ENCODE measurements around the gene RFC1. TPM values are rescaled to one million over a fixed set of nuclear protein-coding genes. Genes with fewer than 3 reads are reported as not detected.

The RFC1 gene
- total and polyA plus RNA-seq, 9 of the 15 experiments (the other 6 are each of a cell fraction or from before 2014, with no cell fraction given) = 16.8 to 85.6 (median 45.2) TPM

DNA sequence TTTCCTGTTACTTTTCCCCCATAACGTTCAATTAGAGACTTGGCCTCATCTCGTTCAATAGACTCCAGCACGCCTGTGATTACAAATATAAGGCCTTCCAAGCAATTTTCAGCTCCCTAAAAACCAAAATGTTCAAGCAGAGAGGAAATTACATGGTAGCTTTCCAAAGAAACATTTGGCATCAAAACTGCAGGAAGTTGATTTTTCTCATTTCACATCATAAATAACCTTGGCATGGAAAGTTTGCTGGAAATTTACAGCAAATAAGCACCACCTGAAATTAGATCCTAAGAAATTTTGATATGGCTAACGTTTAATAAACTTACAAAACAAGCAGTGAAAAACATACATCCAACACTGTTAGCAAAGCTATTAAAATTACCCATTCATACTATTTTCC lies 53.3 kb downstream of the RFC1 start:
- H3K27me3 ChIP-seq (ENCODE audit: control insufficient read depth in 2 of 2, insufficient read depth in 2 of 2, low read length in 2 of 2) = no peaks in the 10 kb centered on the region
- ATAC-seq (no peak), FAIRE-seq (no peak), DNase-seq (ENCODE audit: extremely low read depth in 1 of 4, low spot score in 3 of 4) (no peak)
- no peaks in the 10 kb centered on the region for H3K9me3 ChIP-seq (replicated peaks; ENCODE audit: control insufficient read depth, insufficient read depth, low read depth, low read length)
- no peaks in the 10 kb centered on the region for H4K20me1 ChIP-seq (replicated peaks; ENCODE audit: control insufficient read depth, insufficient read depth, low read length)
- no peaks in the 10 kb centered on the region for H3K9me1 ChIP-seq (ENCODE audit: control insufficient read depth, insufficient read depth, low read length)
- H3K36me3 ChIP-seq (ENCODE audit: control insufficient read depth, insufficient read depth, low read length) = peaks cover 86% of the 10 kb centered on the region
- H3K27ac ChIP-seq (ENCODE audit: extremely low read depth, low read depth, low read length) = no peak overlapping the region
- no peak overlapping the region for H3K9ac ChIP-seq (ENCODE audit: insufficient read depth in 1 of 2, low read depth in 2 of 2, low read length in 2 of 2)
- CTCF ChIA-PET (ENCODE audit: low intra/inter-chr PET ratio) = no interaction called here
- H3K4me3 ChIP-seq = no peak overlapping the region
- no peak overlapping the region for H2AFZ ChIP-seq (ENCODE audit: low read depth, low read length)
- no peaks in the 10 kb centered on the region for H3K4me1 ChIP-seq (replicated peaks in 1 of 2; ENCODE audit: control insufficient read depth in 2 of 2, insufficient read depth in 2 of 2, low read length in 2 of 2)
- no peaks in the 10 kb centered on the region; the same call in 2 of the 3 replicates for H3K79me2 ChIP-seq (ENCODE audit: control insufficient read depth, insufficient read depth, low read length)
- intact Hi-C loops (cut with micrococcal nuclease) (no loop called here), in situ Hi-C loops (cut with MboI) (no loop called here)
- POLR2A ChIA-PET = interaction anchor here (2.1 kb wide), 1 partner anchor 10 kb away, joined by 7 read pairs; no protein-coding TSS in a partner anchor
- WGBS (ENCODE audit: insufficient coverage, low coverage, missing lambda C conversion rate) = 50% methylated on average over 4 of the region's 4 CpGs
- no TSS peak for BruUV-seq (replicated peaks)
- H3K4me2 ChIP-seq (ENCODE audit: insufficient read depth, low read length) = no peak overlapping the region
- TF ChIP-seq NEUROD1 (IDR thresholded peaks at IDR 0.05; ENCODE audit: borderline replicate concordance, low read depth, low read length, partially characterized antibody) (no peak), RBM15 (IDR thresholded peaks at IDR 0.05; ENCODE audit: insufficient read depth, low read length) (no peak), GABPB1 (CRISPR knock-in tag; IDR thresholded peaks at IDR 0.05) (no peak), TEAD1 (CRISPR knock-in tag; IDR thresholded peaks at IDR 0.05) (no peak), XRCC5 (IDR thresholded peaks at IDR 0.05; ENCODE audit: low read depth, low read length) (no peak)
- TF ChIP-seq, protein P1, sequence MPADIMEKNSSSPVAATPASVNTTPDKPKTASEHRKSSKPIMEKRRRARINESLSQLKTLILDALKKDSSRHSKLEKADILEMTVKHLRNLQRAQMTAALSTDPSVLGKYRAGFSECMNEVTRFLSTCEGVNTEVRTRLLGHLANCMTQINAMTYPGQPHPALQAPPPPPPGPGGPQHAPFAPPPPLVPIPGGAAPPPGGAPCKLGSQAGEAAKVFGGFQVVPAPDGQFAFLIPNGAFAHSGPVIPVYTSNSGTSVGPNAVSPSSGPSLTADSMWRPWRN (IDR thresholded peaks at IDR 0.05; ENCODE audit: low read depth) = no peak
